Fibroblast of peridontal ligament (primary cell): ENCODE results near the gene RABEP1.

Source experiments
- DNase-seq: peaks from one replicate; pipeline ENCODE4 v3.0.0-alpha.2; 2010; ENCODE audit errors: extremely low read depth

The RABEP1 gene

GRCh38 chr17:5361426-5361825 lies 79.3 kb downstream of the RABEP1 start:
- DNase-seq: no peak

GRCh38 chr17:5362162-5362811 lies 80.2 kb downstream of the RABEP1 start:
- DNase-seq: no peak

GRCh38 chr17:5364156-5364555 lies 82.1 kb downstream of the RABEP1 start:
- peak; percentile 85 for DNase-seq

GRCh38 chr17:5364696-5365095 lies 82.6 kb downstream of the RABEP1 start:
- DNase-seq: no peak

- no peak for DNase-seq
Observed at GRCh38 chr17:5365831-5366230, 83.7 kb downstream of the RABEP1 start.

GRCh38 chr17:5370411-5370810 lies 88.3 kb downstream of the RABEP1 start:
- no peak for DNase-seq

GRCh38 chr17:5373112-5373511 lies 91.0 kb downstream of the RABEP1 start:
- no peak for DNase-seq

GRCh38 chr17:5378566-5379207 lies 96.6 kb downstream of the RABEP1 start:
- no peak for DNase-seq

GRCh38 chr17:5379351-5380107 lies 97.4 kb downstream of the RABEP1 start:
- no peak for DNase-seq

- DNase-seq: peak; percentile 7
Observed at GRCh38 chr17:5380491-5381135, 98.5 kb downstream of the RABEP1 start.

- peak; percentile 20 for DNase-seq
Observed at GRCh38 chr17:5381542-5381941, 99.5 kb downstream of the RABEP1 start.

GRCh38 chr17:5391678-5392077 lies 109.6 kb downstream of the RABEP1 start:
- no peak for DNase-seq

GRCh38 chr17:5396612-5397011 lies 114.5 kb downstream of the RABEP1 start:
- DNase-seq: no peak

GRCh38 chr17:5399767-5400166 lies 117.7 kb downstream of the RABEP1 start:
- DNase-seq: no peak

GRCh38 chr17:5405400-5405799 lies 123.3 kb downstream of the RABEP1 start:
- DNase-seq: no peak

GRCh38 chr17:5408186-5408585 lies 126.1 kb downstream of the RABEP1 start:
- no peak for DNase-seq

GRCh38 chr17:5410594-5411272 lies 128.6 kb downstream of the RABEP1 start:
- DNase-seq: no peak

- peak; percentile 96 for DNase-seq
Observed at GRCh38 chr17:5413682-5414081, 131.6 kb downstream of the RABEP1 start.

GRCh38 chr17:5416901-5417300 lies 134.8 kb downstream of the RABEP1 start:
- no peak for DNase-seq

- DNase-seq: peak; percentile 41
Observed at GRCh38 chr17:5418858-5419355, 136.8 kb downstream of the RABEP1 start.

GRCh38 chr17:5419356-5419958 lies 137.4 kb downstream of the RABEP1 start, which contains the start of gene NUP88:
Gene NUP88, minus strand, starts transcription at chr17:5419662. Its CDS starts 12 bp downstream, at chr17:5419650.
- DNase-seq: peak; percentile 94
